Spleen (tissue), 11 donors: ENCODE data around the gene ADORA3. TPM values are rescaled to one million over a fixed set of nuclear protein-coding genes. Genes with fewer than 3 reads are reported as not detected.
"Not testable (repeated sequence)": the region's sequence is repeated elsewhere in the genome, so short reads cannot be mapped to it uniquely, and the experiment has no call there.

Source experiments
- DNase-seq: peaks from one replicate; pipeline ENCODE4 v3.0.0-alpha.2; 2020
- H3K27ac ChIP-seq, 8 donors: fragments of 200-600 bp; sonication (generic) in 7 of 8; 1 replicate in 4 of 8; 2 replicates in 4 of 8; pipeline versions ENCODE4 v1.5.0 to v1.8.0; 2016 to 2021; ENCODE audit warnings: inconsistent platforms in 4 of 8, mild to moderate bottlenecking in 4 of 8, moderate library complexity in 1 of 8
- H3K27me3 ChIP-seq, 7 donors: fragments of 200-600 bp; sonication (generic) in 6 of 7; replicated peaks in 1 of 7; 1 replicate in 4 of 7; 2 replicates in 3 of 7; pipeline versions ENCODE4 v1.5.0 to v1.8.0; 2016 to 2021; ENCODE audit warnings: inconsistent platforms in 3 of 7, mild to moderate bottlenecking in 1 of 7
- H3K36me3 ChIP-seq, 6 donors: fragments of 200-600 bp; sonication (generic) in 5 of 6; 1 replicate in 4 of 6; 2 replicates in 2 of 6; pipeline versions ENCODE4 v1.5.0 to v1.8.0; 2016 to 2021; ENCODE audit warnings: inconsistent platforms in 2 of 6
- H3K4me1 ChIP-seq, 6 donors: fragments of 200-600 bp; sonication (generic) in 5 of 6; 1 replicate in 3 of 6; 2 replicates in 3 of 6; pipeline versions ENCODE4 v1.5.0 to v1.8.0; 2016 to 2021; ENCODE audit warnings: inconsistent platforms in 3 of 6
- H3K4me3 ChIP-seq, 8 donors: fragments of 200-600 bp; sonication (generic) in 7 of 8; 1 replicate in 4 of 8; 2 replicates in 4 of 8; pipeline versions ENCODE4 v1.5.0 to v1.8.0; 2016 to 2021; ENCODE audit warnings: inconsistent platforms in 4 of 8, mild to moderate bottlenecking in 4 of 8, moderate library complexity in 2 of 8
- H3K9me3 ChIP-seq, 8 donors: fragments of 200-600 bp; sonication (generic) in 7 of 8; 1 replicate in 4 of 8; 2 replicates in 4 of 8; pipeline versions ENCODE4 v1.5.0 to v1.8.0; 2016 to 2021; ENCODE audit warnings: inconsistent platforms in 4 of 8
- POLR2A ChIP-seq, 3 donors: fragments of 450-650 bp; IDR thresholded peaks; one replicate each; pipeline ENCODE4 v1.5.1; 2017; ENCODE audit warnings: antibody characterized with exemption in 3 of 3, mild to moderate bottlenecking in 1 of 3
- POLR2AphosphoS5 ChIP-seq, 3 donors: sonication (generic); formaldehyde crosslinking; IDR thresholded peaks; one replicate each; pipeline ENCODE4 v1.5.1; 2017; ENCODE audit warnings: antibody characterized with exemption in 3 of 3
- WGBS, 5 donors: extraction: QIAGEN DNeasy Blood & Tissue Kit in 3 of 5; methylation state at CpG; one replicate each; pipeline versions ENCODE4 v1.1.5 to v1.1.7; 2013 to 2018; 5-methylcytosine and 5-hydroxymethylcytosine counted together
- intact Hi-C: fragments of 100-400 bp; cut with DNase I; formaldehyde crosslinking; loops from one replicate; pipeline ENCODE4 v1.15.0; 2023; ENCODE audit warnings: low total_unique reads
- polyA plus RNA-seq, 3 donors: library from polyadenylated mRNA; stranded (reverse); fragments of 200-250 nt; gene quantifications; one replicate each; pipeline ENCODE4 v1.2.1, GENCODE V29; 2013
- total RNA-seq, 7 donors: library from RNA; depleted of rRNA in 3 of 7; stranded (reverse); fragments of >200 nt in 3 of 7; fragmentation: NEBNext Ultra II Directional in 4 of 7; extraction: Animal tissue kit (Norgen Biotek cat#: 25700) in 4 of 7; gene quantifications; one replicate each; pipeline versions ENCODE4 v1.1.0 to v1.2.1, GENCODE V29; 2016 to 2021
- TF ChIP-seq, protein P1 (sequence below), 11 experiments: fragments of 200-600 bp in 7 of 11; fragments of 450-650 bp in 4 of 11; sonication (generic) in 4 of 11; IDR thresholded peaks in 8 of 11; conservative IDR thresholded peaks in 3 of 11; 1 replicate in 7 of 11; 2 replicates in 4 of 11; pipeline versions ENCODE4 v1.4.0 to v1.8.0; 2016 to 2021; ENCODE audit warnings: antibody characterized with exemption in 11 of 11, inconsistent platforms in 4 of 11, mild to moderate bottlenecking in 1 of 11
- donor health status: healthy with polysubstance abuse.
- donor health status: DM: no; HTN: no; CAD: no; lungs with moderate emphysema.
- donor health status: DM: no; HTN: no; CAD: no.
- donor health status: Bipolar disorder and iron deficiency.
- donor health status: healthy.
- donor health status: DM: no; HTN: no; CAD: no.
- donor health status: DM: yes; HTN: yes; CAD: no.

ADORA3 gene
- total and polyA plus RNA-seq, 10 donors = 0.37 to 11.2 (median 5.0) TPM

DNA sequence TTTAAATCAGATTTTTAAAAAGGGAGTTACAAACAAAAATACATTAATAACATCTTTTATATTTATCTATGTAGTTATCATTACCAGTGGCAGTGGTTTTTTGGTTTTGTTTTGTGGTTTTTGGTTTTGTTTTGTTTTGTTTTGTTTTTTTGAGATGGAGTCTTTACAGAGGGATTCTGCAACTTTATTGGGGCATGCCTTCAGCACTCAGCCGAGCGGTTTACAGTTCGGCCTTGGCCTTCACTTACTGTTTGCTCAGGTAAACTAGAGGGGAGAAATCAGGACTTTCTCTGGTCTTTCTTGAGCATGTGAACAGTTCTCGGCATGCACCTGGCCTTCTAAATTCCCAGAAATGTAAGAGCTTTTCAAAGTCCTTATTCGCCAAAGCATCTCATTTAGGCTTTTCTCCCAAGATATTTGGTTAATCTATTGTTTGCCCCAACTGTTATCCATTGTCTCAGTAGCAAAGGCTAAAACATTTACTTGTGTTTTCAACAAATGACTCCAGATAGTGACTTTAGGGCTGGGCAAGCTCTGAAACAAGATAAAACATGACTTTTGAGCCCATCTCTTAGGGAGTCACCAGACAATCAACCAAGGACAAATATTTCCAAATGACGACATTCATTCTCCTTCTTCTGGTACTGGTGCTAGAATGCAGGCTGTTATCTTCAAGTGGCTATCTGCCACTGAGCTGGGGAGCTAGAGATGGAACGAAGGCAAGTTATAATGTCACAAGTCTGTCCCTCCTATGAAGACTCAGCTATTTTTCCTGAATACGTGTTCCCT lies 48.4 kb upstream of the ADORA3 start:
- no peaks in the 10 kb centered on the region for H3K9me3 ChIP-seq
- WGBS, 5 donors = 79 to 97% (median 85%) methylated on average over 8 of the region's 8 CpGs
- intact Hi-C loops = no loop called here

DNA sequence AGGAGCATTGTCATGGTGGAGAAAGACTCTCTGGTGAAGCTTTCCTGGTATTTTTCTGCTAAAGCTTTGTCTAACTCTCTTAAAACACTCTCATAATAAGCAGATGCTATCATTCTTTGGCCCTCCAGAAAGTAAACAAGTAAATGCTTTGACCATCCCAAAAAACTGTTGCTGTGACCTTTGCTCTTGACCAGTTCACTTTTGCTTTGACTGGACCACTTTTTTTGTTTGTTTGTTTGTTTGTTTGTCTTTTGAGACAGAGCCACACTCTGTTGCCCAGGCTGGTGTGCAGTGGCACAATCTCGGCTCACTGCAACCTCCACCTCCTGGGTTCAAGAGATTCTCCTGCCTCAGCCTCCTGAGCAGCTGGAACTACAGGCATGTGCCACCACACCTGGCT lies 44.4 kb upstream of the ADORA3 start:
- H3K27ac ChIP-seq, intact Hi-C loops, H3K36me3 ChIP-seq, H3K27me3 ChIP-seq, DNase-seq, H3K4me3 ChIP-seq, H3K4me1 ChIP-seq, H3K9me3 ChIP-seq: not testable (repeated sequence)
- 83 to 100% (median 92%) methylated on average over 1 of the region's 1 CpG for WGBS, 5 donors

More for the DNA sequence above, 48.4 kb upstream of the ADORA3 start:
- no peak overlapping the region for H3K27ac ChIP-seq
- no peak for DNase-seq
- no peaks in the 10 kb centered on the region for H3K27me3 ChIP-seq
- H3K4me3 ChIP-seq = no peak overlapping the region
- no peaks in the 10 kb centered on the region for H3K4me1 ChIP-seq
- H3K36me3 ChIP-seq = no peaks in the 10 kb centered on the region
- TF ChIP-seq POLR2A (IDR thresholded peaks at IDR 0.05) = no peak
- TF ChIP-seq POLR2AphosphoS5 (IDR thresholded peaks at IDR 0.05) = no peak

DNA sequence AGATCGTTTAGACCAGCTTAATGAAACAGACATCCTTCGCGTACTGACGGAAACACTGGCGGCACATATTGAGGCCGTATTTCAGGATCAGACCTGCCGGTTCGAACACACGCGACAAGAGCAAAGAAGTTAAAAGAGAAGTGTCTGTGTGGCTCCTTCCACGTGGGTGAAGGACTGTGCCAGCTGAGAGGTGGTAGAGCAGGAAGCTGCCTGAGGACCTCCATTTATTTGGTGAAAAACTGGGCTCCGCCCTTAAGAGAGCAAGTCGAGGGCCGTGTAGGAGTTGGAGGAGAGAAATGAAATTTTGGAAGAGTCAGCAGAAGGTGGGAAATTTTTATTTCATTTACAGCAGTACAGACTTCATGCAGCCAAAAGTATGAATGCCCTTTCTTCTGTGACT lies 38.8 kb upstream of the ADORA3 start:
- intact Hi-C loops = no loop called here
- no peak overlapping the region for H3K4me3 ChIP-seq
- no peaks in the 10 kb centered on the region for H3K36me3 ChIP-seq
- TF ChIP-seq POLR2AphosphoS5 (IDR thresholded peaks at IDR 0.05) (no peak), POLR2A (IDR thresholded peaks at IDR 0.05) (no peak)
- TF ChIP-seq, protein P1, sequence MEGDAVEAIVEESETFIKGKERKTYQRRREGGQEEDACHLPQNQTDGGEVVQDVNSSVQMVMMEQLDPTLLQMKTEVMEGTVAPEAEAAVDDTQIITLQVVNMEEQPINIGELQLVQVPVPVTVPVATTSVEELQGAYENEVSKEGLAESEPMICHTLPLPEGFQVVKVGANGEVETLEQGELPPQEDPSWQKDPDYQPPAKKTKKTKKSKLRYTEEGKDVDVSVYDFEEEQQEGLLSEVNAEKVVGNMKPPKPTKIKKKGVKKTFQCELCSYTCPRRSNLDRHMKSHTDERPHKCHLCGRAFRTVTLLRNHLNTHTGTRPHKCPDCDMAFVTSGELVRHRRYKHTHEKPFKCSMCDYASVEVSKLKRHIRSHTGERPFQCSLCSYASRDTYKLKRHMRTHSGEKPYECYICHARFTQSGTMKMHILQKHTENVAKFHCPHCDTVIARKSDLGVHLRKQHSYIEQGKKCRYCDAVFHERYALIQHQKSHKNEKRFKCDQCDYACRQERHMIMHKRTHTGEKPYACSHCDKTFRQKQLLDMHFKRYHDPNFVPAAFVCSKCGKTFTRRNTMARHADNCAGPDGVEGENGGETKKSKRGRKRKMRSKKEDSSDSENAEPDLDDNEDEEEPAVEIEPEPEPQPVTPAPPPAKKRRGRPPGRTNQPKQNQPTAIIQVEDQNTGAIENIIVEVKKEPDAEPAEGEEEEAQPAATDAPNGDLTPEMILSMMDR (IDR thresholded peaks at IDR 0.05 in 8 of 11, conservative IDR thresholded peaks at IDR 0.05 in 3 of 11) = no peak
- no peaks in the 10 kb centered on the region for H3K9me3 ChIP-seq
- WGBS, 5 donors = 79 to 89% (median 85%) methylated on average over 14 of the region's 14 CpGs
- H3K27me3 ChIP-seq = no peaks in the 10 kb centered on the region
- DNase-seq = no peak
- H3K4me1 ChIP-seq = no peaks in the 10 kb centered on the region
- no peak overlapping the region for H3K27ac ChIP-seq

DNA sequence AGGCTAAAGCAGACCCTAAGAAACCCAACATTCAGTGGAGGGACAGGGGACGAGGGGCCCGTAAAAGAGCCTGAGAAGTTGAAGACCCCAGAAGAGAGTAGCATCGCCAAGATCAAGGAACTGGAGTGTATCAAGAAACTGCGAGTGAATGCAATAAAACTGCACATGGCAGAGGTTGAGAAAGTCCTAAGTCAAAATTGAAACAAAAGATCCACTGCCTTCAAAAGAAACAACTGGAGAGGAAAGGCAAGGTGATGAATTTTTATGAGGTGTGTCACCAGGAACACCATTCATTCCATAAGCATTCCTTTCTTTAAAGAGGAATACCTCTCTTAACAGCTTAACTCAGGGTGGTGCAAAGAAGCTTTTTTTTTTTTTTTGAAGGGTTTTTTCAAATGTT lies 38.3 kb upstream of the ADORA3 start:
- Histone ChIP-seq H3K4me3 (no peak overlapping the region), H3K9me3 (no peaks in the 10 kb centered on the region), H3K27me3 (no peaks in the 10 kb centered on the region), H3K27ac (no peak overlapping the region), H3K36me3 (no peaks in the 10 kb centered on the region), H3K4me1 (no peaks in the 10 kb centered on the region)
- TF ChIP-seq, protein P1 (IDR thresholded peaks at IDR 0.05 in 8 of 11, conservative IDR thresholded peaks at IDR 0.05 in 3 of 11) = no peak
- no peak for TF ChIP-seq POLR2A (IDR thresholded peaks at IDR 0.05)
- TF ChIP-seq POLR2AphosphoS5 (IDR thresholded peaks at IDR 0.05) = no peak
- intact Hi-C loops = no loop called here
- 89 to 96% (median 92%) methylated on average over 4 of the region's 4 CpGs for WGBS, 5 donors
- no peak for DNase-seq

DNA sequence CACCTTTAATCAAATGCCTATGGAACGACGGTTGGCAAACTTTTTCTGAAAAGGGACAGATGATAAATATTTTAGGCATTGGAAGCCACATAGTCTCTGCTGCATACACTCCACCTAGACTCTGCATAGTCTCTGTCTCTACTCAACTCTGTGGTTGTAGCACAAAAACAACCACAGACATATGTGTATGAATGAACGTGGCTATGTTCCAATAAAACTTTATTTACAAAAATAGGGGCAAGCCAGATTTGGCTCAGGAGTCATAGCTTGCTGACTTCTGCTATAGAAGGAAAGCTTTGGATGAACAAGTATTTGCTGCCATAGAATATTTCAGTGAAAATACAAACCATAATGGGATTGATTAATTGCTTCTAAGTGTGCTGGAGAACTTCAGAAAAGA lies 37.5 kb upstream of the ADORA3 start:
- Histone ChIP-seq H3K27ac (no peak overlapping the region), H3K36me3 (no peaks in the 10 kb centered on the region), H3K9me3 (no peaks in the 10 kb centered on the region), H3K4me3 (no peak overlapping the region), H3K27me3 (no peaks in the 10 kb centered on the region), H3K4me1 (no peaks in the 10 kb centered on the region)
- intact Hi-C loops = no loop called here
- WGBS, 5 donors = 80 to 95% (median 90%) methylated on average over 3 of the region's 3 CpGs
- no peak for TF ChIP-seq POLR2A (IDR thresholded peaks at IDR 0.05)
- TF ChIP-seq, protein P1 (IDR thresholded peaks at IDR 0.05 in 8 of 11, conservative IDR thresholded peaks at IDR 0.05 in 3 of 11) = no peak
- no peak for TF ChIP-seq POLR2AphosphoS5 (IDR thresholded peaks at IDR 0.05)
- no peak for DNase-seq
